Liver (tissue), 9 donors: Measurements from ENCODE around the gene GPR32. TPM values are rescaled to one million over a fixed set of nuclear protein-coding genes. Genes with fewer than 3 reads are reported as not detected.

Experiments
- DNase-seq: peaks from one replicate; pipeline ENCODE4 v3.0.0-alpha.2; 2017; ENCODE audit warnings: low spot score
- H3K27ac ChIP-seq, 2 donors: one replicate each; pipeline ENCODE4 v1.7.0; 2013; ENCODE audit warnings: inconsistent platforms in 2 of 2, low read length in 2 of 2, control low read depth in 1 of 2, low read depth in 1 of 2, mild to moderate bottlenecking in 1 of 2
- H3K27me3 ChIP-seq, 4 donors: one replicate each; pipeline versions ENCODE4 v1.6.1 to v1.7.0; 2013; ENCODE audit warnings: low read length in 3 of 4, inconsistent platforms in 1 of 4, mild to moderate bottlenecking in 1 of 4, moderate library complexity in 1 of 4; ENCODE audit not compliant: control insufficient read depth in 4 of 4, insufficient read depth in 4 of 4
- H3K36me3 ChIP-seq, 4 donors: one replicate each; pipeline versions ENCODE4 v1.6.1 to v1.7.0; 2013; ENCODE audit warnings: low read length in 3 of 4, mild to moderate bottlenecking in 3 of 4, low read depth in 1 of 4, moderate library complexity in 1 of 4; ENCODE audit not compliant: control insufficient read depth in 4 of 4, insufficient read depth in 3 of 4
- H3K4me1 ChIP-seq, 4 donors: one replicate each; pipeline versions ENCODE4 v1.6.1 to v1.7.0; 2013; ENCODE audit warnings: low read length in 3 of 4, mild to moderate bottlenecking in 3 of 4, moderate library complexity in 1 of 4; ENCODE audit not compliant: control insufficient read depth in 4 of 4, insufficient read depth in 4 of 4
- H3K4me3 ChIP-seq, 3 donors: one replicate each; pipeline versions ENCODE4 v1.6.1 to v1.7.0; 2013; ENCODE audit warnings: low read length in 3 of 3, control low read depth in 1 of 3, low read depth in 1 of 3, mild to moderate bottlenecking in 1 of 3
- H3K9ac ChIP-seq, 2 donors: one replicate each; pipeline ENCODE4 v1.7.0; 2013; ENCODE audit warnings: low read length in 2 of 2, mild to moderate bottlenecking in 2 of 2, moderate library complexity in 2 of 2, control low read depth in 1 of 2, low read depth in 1 of 2
- H3K9me3 ChIP-seq, 4 donors: one replicate each; pipeline versions ENCODE4 v1.6.1 to v1.7.0; 2013; ENCODE audit warnings: low read length in 3 of 4; ENCODE audit not compliant: control insufficient read depth in 4 of 4
- EGR1 ChIP-seq, 2 donors: IDR thresholded peaks; 2 replicates each; pipeline ENCODE4 v1.6.1; 2016 to 2018; ENCODE audit warnings: antibody characterized with exemption in 2 of 2, low read depth in 2 of 2
- FOXA2 ChIP-seq: IDR thresholded peaks from 2 replicates; pipeline ENCODE4 v1.6.1; 2016; ENCODE audit warnings: antibody characterized with exemption
- NR2F2 ChIP-seq: IDR thresholded peaks from 2 replicates; pipeline ENCODE4 v1.6.1; 2016; ENCODE audit warnings: antibody characterized with exemption
- RAD21 ChIP-seq, 2 donors: IDR thresholded peaks; 2 replicates each; pipeline ENCODE4 v1.6.1; 2016; ENCODE audit warnings: antibody characterized with exemption in 2 of 2, mild to moderate bottlenecking in 2 of 2
- TAF1 ChIP-seq: conservative IDR thresholded peaks from 2 replicates; pipeline ENCODE4 v1.6.1; 2016; ENCODE audit warnings: antibody characterized with exemption, mild to moderate bottlenecking
- WGBS: extraction: QIAGEN DNeasy Blood & Tissue Kit; methylation state at CpG from one replicate; pipeline ENCODE4 v1.1.7; 2013; 5-methylcytosine and 5-hydroxymethylcytosine counted together
- polyA plus RNA-seq, 2 donors: library from polyadenylated mRNA; stranded (reverse) in 1 of 2; unstranded in 1 of 2; fragments of 200-250 nt in 1 of 2; fragments of >200 nt in 1 of 2; fragmentation: Nextera tagmentation in 1 of 2; extraction: Ambion mirVana in 1 of 2; gene quantifications; one replicate each; pipeline versions ENCODE4 v1.2.1 to v1.2.3, GENCODE V29; 2013 to 2015
- total RNA-seq, 2 donors: library from RNA; depleted of rRNA; stranded (reverse); fragments of >200 nt; gene quantifications; one replicate each; pipeline ENCODE4 v1.2.3, GENCODE V29; 2014
- TF ChIP-seq, protein P1 (sequence below): IDR thresholded peaks from 2 replicates; pipeline ENCODE4 v1.6.1; 2016; ENCODE audit warnings: antibody characterized with exemption
- TF ChIP-seq, protein P2 (sequence below): IDR thresholded peaks from 2 replicates; pipeline ENCODE4 v1.6.1; 2016; ENCODE audit warnings: antibody characterized with exemption
- TF ChIP-seq, protein P3 (sequence below): IDR thresholded peaks from 2 replicates; pipeline ENCODE4 v1.6.1; 2016; ENCODE audit warnings: antibody characterized with exemption, mild to moderate bottlenecking
- donor health status: healthy.
- donor health status: healthy.
- donor health status: healthy.
- donor health status: healthy.
- donor health status: healthy.

Gene GPR32
- total and polyA plus RNA-seq, 4 donors: not detected

DNA sequence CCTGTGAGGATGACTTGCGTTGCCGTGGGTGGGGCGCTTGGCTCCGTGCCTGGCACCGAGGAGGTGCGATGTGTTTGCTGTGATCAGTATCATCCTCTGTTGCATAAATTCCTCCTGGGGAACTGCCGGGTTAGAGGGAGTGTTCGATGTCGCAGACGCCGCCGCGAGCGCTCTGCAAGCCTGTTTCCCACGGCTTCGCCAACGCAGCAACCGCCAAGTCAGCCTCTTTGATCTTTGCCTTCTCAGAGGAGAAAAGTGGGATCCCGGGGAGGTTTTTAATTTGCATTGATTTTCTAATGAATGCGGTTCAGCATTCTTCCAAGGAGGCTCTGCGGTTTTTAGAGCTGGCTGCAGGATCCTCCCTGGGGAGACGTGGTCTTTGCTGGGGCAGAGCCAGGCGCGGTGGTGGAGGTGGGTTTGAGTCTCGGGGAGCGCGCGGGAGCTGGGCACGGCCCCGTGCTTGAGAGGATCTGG lies 7.6 kb downstream of the GPR32 start:
- 2% methylated on average over 30 of the region's 30 CpGs for WGBS
- no peak for TF ChIP-seq NR2F2
- Histone ChIP-seq H3K4me1 (no peaks in the 10 kb centered on the region), H3K9ac (no peak overlapping the region), H3K36me3 (no peaks in the 10 kb centered on the region), H3K27ac (no peak overlapping the region), H3K4me3 (no peak overlapping the region), H3K27me3 (peaks cover 2 to 11% (median 6%) of the 10 kb centered on the region in 4 donors), H3K9me3 (no peaks in the 10 kb centered on the region)
- DNase-seq: no peak

DNA sequence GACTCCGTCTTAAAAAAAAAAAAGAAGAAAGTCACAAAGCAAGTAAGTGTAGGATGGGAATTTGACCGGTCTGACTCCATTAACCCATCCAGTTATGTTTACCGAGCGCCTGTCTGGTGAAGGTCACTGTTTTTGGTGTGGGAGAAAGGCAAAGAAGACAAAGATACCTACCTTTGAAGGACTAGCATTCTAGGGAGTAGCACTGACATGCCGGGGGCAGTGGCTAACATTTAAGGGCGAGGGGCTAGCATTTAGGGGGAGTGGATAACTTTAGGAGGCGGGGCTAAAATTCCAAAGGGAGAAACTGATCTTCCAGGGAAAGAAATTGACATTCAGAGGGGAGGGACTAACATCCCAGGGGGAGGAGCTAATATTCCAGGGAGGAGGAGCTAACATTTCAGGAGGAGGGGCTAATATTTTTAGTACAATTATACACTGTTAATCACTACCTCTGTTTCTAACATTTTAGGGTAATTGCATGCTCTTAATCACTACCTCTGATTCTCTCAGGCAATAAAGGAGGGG lies 8.7 kb downstream of the GPR32 start:
- Histone ChIP-seq H3K4me1 (no peaks in the 10 kb centered on the region), H3K9me3 (no peaks in the 10 kb centered on the region), H3K4me3 (no peak overlapping the region), H3K36me3 (no peaks in the 10 kb centered on the region), H3K27me3 (peaks cover 2 to 11% (median 6%) of the 10 kb centered on the region in 4 donors), H3K9ac (no peak overlapping the region), H3K27ac (no peak overlapping the region)
- no peak for TF ChIP-seq RAD21 (IDR thresholded peaks at IDR 0.05)
- TF ChIP-seq, protein P1, sequence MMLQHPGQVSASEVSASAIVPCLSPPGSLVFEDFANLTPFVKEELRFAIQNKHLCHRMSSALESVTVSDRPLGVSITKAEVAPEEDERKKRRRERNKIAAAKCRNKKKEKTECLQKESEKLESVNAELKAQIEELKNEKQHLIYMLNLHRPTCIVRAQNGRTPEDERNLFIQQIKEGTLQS: no peak
- no peak for TF ChIP-seq FOXA2
- TF ChIP-seq, protein P2, sequence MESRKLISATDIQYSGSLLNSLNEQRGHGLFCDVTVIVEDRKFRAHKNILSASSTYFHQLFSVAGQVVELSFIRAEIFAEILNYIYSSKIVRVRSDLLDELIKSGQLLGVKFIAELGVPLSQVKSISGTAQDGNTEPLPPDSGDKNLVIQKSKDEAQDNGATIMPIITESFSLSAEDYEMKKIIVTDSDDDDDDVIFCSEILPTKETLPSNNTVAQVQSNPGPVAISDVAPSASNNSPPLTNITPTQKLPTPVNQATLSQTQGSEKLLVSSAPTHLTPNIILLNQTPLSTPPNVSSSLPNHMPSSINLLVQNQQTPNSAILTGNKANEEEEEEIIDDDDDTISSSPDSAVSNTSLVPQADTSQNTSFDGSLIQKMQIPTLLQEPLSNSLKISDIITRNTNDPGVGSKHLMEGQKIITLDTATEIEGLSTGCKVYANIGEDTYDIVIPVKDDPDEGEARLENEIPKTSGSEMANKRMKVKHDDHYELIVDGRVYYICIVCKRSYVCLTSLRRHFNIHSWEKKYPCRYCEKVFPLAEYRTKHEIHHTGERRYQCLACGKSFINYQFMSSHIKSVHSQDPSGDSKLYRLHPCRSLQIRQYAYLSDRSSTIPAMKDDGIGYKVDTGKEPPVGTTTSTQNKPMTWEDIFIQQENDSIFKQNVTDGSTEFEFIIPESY: no peak
- no peak for DNase-seq
- WGBS: 49% methylated on average over 7 of the region's 7 CpGs

DNA sequence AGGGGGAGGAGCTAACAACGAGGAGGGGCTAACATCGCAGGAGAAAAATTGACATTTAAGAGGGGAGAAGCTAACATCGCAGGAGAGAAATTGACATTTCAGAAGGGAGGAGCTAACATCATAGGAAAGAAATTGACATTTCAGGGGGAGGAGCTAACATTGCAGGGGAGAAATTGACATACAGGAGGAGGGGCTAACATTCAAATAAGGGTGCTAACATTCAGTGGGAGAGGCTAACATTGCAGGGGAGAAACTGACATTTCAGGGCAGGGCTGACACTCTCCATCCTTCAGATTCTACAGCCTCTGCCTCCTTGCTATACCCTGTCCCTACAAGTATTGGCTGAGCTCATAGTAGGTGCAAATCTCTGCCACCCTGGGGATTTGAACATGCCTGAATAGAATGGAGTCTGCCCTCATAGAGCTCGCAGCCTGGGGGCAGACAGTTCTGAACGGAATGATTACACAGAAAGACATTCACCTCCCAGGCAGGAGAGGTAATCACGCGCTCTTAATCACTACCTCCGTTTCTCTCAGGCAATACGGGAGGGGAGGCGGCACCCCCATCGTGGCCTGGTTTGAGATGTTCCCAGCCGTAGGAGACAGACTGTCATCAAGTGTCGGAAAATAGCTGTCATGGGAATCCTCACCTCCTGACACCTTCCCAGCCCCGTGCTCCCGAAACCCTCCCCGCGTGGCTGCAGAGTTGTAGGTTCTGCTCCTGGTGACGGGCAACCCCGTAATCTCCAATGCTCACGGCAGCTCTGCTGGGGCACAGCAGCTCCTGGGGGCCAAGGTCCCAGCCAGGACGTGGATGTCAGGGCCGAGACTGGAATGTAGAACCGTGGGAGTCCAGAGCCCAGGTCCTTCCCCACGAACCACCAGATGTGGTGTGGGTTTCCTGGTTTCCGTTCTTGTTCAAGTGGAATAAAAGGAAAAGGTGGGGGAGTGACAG lies 9.5 kb downstream of the GPR32 start:
- Histone ChIP-seq H3K4me1 (no peaks in the 10 kb centered on the region), H3K27ac (no peak overlapping the region), H3K36me3 (no peaks in the 10 kb centered on the region), H3K9me3 (no peaks in the 10 kb centered on the region), H3K27me3 (peaks cover 2 to 11% (median 6%) of the 10 kb centered on the region in 4 donors), H3K4me3 (no peak overlapping the region), H3K9ac (no peak overlapping the region)
- no peak for TF ChIP-seq FOXA2
- TF ChIP-seq, protein P2: no peak
- TF ChIP-seq, protein P3, sequence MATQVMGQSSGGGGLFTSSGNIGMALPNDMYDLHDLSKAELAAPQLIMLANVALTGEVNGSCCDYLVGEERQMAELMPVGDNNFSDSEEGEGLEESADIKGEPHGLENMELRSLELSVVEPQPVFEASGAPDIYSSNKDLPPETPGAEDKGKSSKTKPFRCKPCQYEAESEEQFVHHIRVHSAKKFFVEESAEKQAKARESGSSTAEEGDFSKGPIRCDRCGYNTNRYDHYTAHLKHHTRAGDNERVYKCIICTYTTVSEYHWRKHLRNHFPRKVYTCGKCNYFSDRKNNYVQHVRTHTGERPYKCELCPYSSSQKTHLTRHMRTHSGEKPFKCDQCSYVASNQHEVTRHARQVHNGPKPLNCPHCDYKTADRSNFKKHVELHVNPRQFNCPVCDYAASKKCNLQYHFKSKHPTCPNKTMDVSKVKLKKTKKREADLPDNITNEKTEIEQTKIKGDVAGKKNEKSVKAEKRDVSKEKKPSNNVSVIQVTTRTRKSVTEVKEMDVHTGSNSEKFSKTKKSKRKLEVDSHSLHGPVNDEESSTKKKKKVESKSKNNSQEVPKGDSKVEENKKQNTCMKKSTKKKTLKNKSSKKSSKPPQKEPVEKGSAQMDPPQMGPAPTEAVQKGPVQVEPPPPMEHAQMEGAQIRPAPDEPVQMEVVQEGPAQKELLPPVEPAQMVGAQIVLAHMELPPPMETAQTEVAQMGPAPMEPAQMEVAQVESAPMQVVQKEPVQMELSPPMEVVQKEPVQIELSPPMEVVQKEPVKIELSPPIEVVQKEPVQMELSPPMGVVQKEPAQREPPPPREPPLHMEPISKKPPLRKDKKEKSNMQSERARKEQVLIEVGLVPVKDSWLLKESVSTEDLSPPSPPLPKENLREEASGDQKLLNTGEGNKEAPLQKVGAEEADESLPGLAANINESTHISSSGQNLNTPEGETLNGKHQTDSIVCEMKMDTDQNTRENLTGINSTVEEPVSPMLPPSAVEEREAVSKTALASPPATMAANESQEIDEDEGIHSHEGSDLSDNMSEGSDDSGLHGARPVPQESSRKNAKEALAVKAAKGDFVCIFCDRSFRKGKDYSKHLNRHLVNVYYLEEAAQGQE: no peak
- TF ChIP-seq TAF1: no peak
- TF ChIP-seq NR2F2: no peak
- no peak for TF ChIP-seq EGR1 (IDR thresholded peaks at IDR 0.05; ENCODE audit: low read depth in 2 of 2)
- WGBS: 47% methylated on average over 25 of the region's 25 CpGs
- no peak for DNase-seq
